Activated naive CD4-positive, alpha-beta T cell treated with anti-CD3 and anti-CD28 coated beads, Interleukin-2, amount 50 U/mL, for 72 hours (primary cell): ENCODE measurements around the gene MRO. TPM values are rescaled to one million over a fixed set of nuclear protein-coding genes. Genes with fewer than 3 reads are reported as not detected.
"Not testable (repeated sequence)": the region's sequence is repeated elsewhere in the genome, so short reads cannot be mapped to it uniquely, and the experiment has no call there.

Experiments used
- ATAC-seq, 2 donors: fragments of 150-1000 bp; cut with Tn5 transposase; 2 replicates each; pipeline ENCODE4 v1.10.0; 2021; ENCODE audit warnings: mild to moderate bottlenecking in 2 of 2, moderate library complexity in 2 of 2
- DNase-seq, 2 donors: peaks; one replicate each; pipeline ENCODE4 v3.0.0; 2021 to 2022; ENCODE audit warnings: low spot score in 2 of 2
- H3K27ac Mint-ChIP-seq, 2 donors: one replicate each; pipeline ENCODE4 v1.8.0; 2022; ENCODE audit warnings: mild to moderate bottlenecking in 2 of 2, mixed read lengths in 2 of 2
- H3K36me3 Mint-ChIP-seq, 2 donors: one replicate each; pipeline ENCODE4 v1.8.0; 2022; ENCODE audit warnings: mixed read lengths in 2 of 2
- H3K9me3 Mint-ChIP-seq, 2 donors: one replicate each; pipeline ENCODE4 v1.8.0; 2022; ENCODE audit warnings: mixed read lengths in 2 of 2
- total RNA-seq, 2 donors: library from RNA; stranded (reverse); gene quantifications; one replicate each; pipeline ENCODE4 v1.2.3, GENCODE V29; 2022

The MRO gene
- total RNA-seq, result not detected

- no peak within 1 kb of the TSS for H3K27ac Mint-ChIP-seq
- ATAC-seq, result peak; percentile 98 to 100
Observed at GRCh38 chr18:50819728-50820378, at the start of gene MRO. TSS of gene MRO (minus strand) at chr18:50820016. CDS start at chr18:50809400, 10,616 bp downstream.

DNA sequence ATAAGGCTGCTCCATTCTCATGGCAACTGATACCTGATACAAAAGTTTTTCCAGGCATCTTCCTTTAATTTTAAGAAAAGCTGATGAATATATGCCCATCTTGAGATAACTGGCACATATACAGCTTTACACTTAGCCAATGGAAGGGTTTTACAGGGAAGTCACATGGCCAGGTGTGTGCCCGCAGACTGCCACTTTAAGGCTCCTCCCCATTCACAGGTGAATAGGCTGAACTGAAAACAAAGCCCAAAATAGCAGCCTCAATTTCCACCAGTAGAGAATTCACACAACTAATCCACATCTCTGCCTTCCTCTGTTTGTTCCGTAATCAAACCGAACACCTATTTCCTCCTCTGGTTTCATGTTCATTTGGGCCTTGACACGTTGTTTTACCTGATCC is 49.3 kb upstream of the MRO start:
- H3K9me3 Mint-ChIP-seq, result no peaks in the 10 kb centered on the region
- DNase-seq (no peak), ATAC-seq (no peak)
- no peak overlapping the region for H3K27ac Mint-ChIP-seq
- no peaks in the 10 kb centered on the region for H3K36me3 Mint-ChIP-seq

More at GRCh38 chr18:50819728-50820378, at the start of gene MRO:
- Mint-ChIP-seq H3K9me3 (no peaks in the 10 kb centered on the region), H3K36me3 (no peaks in the 10 kb centered on the region)
- peak; percentile 75 to 77 for DNase-seq

- ATAC-seq, result no peak
- H3K9me3 Mint-ChIP-seq, result no peaks in the 10 kb centered on the region
- no peak for DNase-seq
- no peak overlapping the region for H3K27ac Mint-ChIP-seq
- H3K36me3 Mint-ChIP-seq, result no peaks in the 10 kb centered on the region
Observed at GRCh38 chr18:50866765-50867164, 46.9 kb upstream of the MRO start.

DNA sequence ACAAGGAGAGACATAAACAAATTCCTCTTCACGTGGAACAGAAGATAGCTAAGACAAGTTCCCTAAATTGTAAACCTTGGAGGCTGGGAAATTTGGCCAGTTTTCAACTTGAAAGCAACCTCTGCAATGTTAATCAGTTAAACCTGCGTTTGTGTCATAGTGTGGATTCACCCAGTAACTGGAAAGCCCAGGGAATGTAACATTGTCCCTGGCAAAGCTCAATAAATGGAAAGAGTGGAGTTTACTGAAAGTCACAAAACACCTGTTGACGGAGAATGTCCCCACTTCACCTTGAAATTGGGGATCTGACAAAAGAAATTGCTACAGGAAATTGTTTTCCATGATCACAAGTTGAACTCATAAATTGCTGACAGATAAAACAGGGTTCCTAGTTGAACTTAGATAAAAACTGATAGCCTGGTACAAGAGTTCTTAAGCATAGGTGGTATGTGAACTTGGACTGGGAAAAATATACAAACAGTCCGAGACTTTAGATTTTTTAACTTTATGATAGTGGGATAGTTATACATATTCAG is 44.1 kb upstream of the MRO start:
- ATAC-seq (no peak), DNase-seq (no peak)
- Mint-ChIP-seq H3K9me3 (no peaks in the 10 kb centered on the region), H3K27ac (no peak overlapping the region), H3K36me3 (no peaks in the 10 kb centered on the region)

DNA sequence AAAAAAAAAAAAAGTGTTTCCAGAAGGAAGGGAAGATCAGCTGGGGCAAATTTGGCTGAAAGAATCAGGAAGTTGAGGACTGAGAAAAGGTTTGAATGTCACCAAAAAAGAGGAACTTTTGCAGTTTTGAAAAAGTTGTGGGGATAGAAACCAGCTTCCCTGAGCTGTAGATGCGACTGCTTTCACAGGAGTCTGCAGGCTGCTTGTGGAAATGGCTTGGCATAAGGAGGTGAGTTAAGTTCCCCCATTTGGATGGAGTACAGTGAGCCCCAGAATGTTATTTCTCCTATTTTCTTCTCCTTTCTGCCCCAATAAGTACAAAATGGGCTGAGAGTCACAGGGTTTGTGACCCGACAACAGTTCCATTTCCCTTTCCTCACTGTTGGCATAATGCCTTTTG is 42.6 kb upstream of the MRO start:
- DNase-seq, result no peak
- ATAC-seq, result no peak
- H3K36me3 Mint-ChIP-seq, result no peaks in the 10 kb centered on the region
- no peaks in the 10 kb centered on the region for H3K9me3 Mint-ChIP-seq
- H3K27ac Mint-ChIP-seq, result no peak overlapping the region

DNA sequence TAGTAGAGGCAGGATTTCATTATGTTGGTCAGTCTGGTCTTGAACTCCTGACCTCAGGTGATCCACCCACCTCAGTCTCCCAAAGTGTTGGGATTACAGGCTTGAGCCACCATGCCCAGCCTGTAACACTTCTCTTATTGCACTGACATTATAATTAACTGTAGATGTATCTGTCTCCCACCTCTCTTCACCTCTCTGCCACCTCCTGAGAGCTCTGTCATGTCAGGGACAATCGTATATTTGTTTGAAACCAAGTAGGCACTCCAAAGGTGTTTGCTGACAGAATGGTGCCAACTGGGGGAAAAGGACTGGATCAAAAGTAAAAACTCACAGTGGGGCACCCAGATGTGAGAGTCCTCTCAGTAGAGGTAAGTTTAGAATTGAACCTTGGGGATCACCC is 41.8 kb upstream of the MRO start:
- Mint-ChIP-seq H3K9me3 (no peaks in the 10 kb centered on the region), H3K27ac (no peak overlapping the region), H3K36me3 (no peaks in the 10 kb centered on the region)
- DNase-seq, result no peak
- ATAC-seq, result no peak

DNA sequence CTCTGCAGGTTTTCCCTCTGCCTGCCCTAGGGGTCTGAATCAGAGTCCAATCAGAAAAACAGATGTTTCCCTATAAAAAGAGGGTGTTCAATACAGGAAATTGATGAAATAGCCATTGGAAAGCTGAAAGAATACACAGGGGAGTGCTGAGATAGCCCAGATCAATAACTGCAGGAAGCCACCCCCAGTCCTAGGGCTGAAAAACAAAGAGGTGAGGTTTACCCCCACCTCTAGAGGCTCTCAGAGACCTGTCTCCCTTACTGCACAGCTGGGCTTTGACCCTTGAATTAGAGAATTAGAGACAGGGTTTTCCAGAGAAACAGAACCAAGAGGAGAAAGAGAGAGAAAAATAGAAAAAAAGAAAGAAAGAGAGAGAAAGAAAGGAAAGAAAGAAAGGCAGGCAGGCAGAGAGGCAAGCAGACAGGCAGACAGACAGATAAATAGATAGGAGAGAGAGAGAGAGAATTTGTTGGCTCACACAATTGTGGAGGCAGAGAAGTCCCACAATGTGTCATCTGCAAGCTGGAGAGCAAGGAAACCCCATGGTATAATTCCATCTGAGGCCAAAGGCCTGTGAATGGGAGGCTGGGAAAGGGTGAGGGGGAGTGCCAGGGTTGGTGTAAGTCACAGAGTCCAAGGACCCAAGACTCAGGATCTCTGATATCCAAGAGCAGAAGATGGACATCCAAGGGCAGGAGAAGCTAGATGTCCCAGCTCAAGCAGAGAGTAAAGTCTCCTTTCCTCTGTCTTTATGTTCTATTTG is 40.2 kb upstream of the MRO start:
- no peak for ATAC-seq
- no peak for DNase-seq
- Mint-ChIP-seq H3K27ac (peak overlapping the region in 1 of 2 donors; percentile 73), H3K9me3 (no peaks in the 10 kb centered on the region), H3K36me3 (no peaks in the 10 kb centered on the region)

- DNase-seq (no peak), ATAC-seq (no peak)
- H3K36me3 Mint-ChIP-seq, result peaks cover 3 to 8% of the 10 kb centered on the region in 2 donors
- H3K9me3 Mint-ChIP-seq, result peaks cover 2 to 9% of the 10 kb centered on the region in 2 donors
- H3K27ac Mint-ChIP-seq, result peak overlapping the region in 1 of 2 donors; percentile 37
Observed at GRCh38 chr18:50857694-50858093, 37.9 kb upstream of the MRO start.

- peak overlapping the region in 1 of 2 donors; percentile 37 for H3K27ac Mint-ChIP-seq
- H3K9me3 Mint-ChIP-seq, DNase-seq, H3K36me3 Mint-ChIP-seq, ATAC-seq: not testable (repeated sequence)
Observed at GRCh38 chr18:50857166-50857565, 37.4 kb upstream of the MRO start.

DNA sequence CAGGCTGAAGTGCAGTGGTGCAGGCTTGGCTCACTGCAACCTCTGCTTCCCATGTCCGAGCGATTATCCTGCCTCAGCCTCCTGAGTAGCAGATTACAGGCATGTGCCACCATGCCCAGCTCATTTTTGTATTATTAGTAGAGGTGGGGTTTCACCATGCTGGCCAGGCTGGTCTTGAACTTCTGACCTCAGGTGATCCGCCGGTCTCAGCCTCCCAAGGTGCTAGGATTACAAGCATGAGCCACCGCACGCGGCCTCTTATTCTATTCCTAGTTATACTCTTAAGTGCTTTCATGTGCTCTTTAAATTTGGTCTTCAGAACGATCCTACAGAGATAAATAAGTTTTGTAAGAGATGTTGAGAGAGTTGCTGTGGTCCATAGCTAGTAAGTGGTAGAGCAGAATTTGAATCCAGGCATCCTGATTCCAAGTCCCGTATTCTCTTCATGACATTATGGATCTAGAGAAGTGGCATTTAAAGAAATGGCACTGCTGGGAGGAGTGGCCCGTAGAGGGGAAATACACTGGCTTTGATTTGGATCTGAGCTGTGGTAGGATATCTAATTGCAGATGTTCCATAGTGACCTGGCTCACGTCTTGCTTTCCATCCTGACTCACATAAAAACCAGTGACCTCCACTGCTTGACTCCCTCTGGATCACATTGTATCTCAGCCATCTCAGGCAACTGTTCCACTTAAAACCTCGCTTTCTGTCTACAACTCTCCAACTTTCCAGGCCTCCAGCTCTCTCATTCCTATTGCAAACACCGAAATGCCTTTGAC is 36.4 kb upstream of the MRO start:
- Mint-ChIP-seq H3K9me3 (peaks cover 6 to 9% of the 10 kb centered on the region in 2 donors), H3K27ac (no peak overlapping the region), H3K36me3 (peaks cover 6 to 8% of the 10 kb centered on the region in 2 donors)
- DNase-seq (no peak), ATAC-seq (no peak)

- Mint-ChIP-seq H3K27ac (no peak overlapping the region), H3K9me3 (peaks cover 6 to 9% of the 10 kb centered on the region in 2 donors), H3K36me3 (peaks cover 6 to 8% of the 10 kb centered on the region in 2 donors)
- no peak for DNase-seq
- no peak for ATAC-seq
Observed at GRCh38 chr18:50853863-50854271, 34.1 kb upstream of the MRO start.

DNA sequence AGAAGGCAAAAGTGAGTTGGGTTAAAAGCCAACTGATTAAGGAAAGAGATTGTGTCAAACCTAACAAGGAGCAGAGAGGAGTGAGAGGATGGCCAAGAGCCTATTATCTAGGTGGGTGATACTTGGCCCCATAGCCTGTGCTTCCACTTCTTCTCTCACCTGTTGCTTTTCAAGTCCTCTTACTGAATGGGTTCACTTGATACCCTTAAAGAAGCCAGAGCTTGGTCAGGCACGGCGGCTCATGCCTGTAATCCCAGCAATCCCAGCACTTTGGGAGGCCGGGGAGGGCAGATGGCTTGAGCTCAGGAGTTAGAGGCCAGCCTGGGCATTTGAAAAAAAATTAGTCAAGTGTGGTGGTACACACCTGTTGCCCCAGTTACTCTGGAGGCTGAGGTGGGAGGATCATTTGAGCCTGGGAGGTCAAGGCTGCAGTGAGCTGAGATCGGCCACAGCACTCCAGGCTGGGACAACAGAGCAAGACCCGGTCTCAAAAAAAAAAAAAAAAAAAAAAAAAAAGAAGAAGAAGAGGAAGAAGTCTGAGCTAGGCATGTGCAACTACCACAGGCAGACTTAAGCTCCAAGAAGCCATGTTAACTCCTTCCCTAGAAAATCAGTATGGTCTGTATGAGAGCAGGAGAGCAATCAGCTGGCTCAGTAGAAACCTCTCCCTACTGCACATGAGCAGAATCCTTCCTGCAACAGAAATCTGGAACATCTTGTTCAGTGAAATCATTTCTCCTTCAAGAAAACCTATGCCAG is 30.7 kb upstream of the MRO start:
- ATAC-seq, result no peak
- peaks cover 6 to 9% of the 10 kb centered on the region in 2 donors for H3K9me3 Mint-ChIP-seq
- H3K36me3 Mint-ChIP-seq, result peaks cover 6 to 8% of the 10 kb centered on the region in 2 donors

GRCh38 chr18:50849419-50849821 is 29.6 kb upstream of the MRO start:
- DNase-seq, result no peak
- peaks cover 6 to 7% of the 10 kb centered on the region in 2 donors for H3K36me3 Mint-ChIP-seq
- H3K9me3 Mint-ChIP-seq, result peaks cover 6 to 7% of the 10 kb centered on the region in 2 donors
- no peak for ATAC-seq
- no peak overlapping the region for H3K27ac Mint-ChIP-seq

More for the DNA sequence above, 30.7 kb upstream of the MRO start:
- H3K27ac Mint-ChIP-seq, result no peak overlapping the region
- DNase-seq, result no peak

- ATAC-seq (no peak), DNase-seq (no peak)
Observed at GRCh38 chr18:50848991-50849390, 29.2 kb upstream of the MRO start.

DNA sequence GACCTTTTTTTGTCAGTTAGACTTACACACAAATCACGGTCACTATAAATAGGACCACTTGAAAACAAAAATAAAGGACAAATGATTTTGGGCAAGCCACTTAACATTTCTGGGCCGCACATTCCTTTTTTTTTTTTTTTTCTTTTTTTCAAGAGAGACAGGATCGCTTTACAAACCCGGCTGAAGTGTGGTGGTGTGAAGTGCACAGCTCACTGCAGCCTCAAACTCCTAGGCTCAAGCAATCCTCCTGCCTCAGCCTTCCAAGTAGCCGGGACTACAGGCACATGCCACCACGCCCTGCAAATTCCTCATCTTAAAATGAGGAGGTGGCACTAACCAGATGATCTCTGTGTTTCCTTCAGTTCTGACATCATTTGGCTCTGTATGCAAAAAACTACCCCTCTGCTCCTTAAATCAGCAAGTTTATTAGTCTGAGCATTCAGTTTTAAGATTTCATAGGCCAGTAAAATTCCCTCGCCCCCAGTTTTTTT is 28.3 kb upstream of the MRO start:
- peaks cover 0 to 6% of the 10 kb centered on the region in 2 donors for H3K9me3 Mint-ChIP-seq
- no peak for ATAC-seq
- H3K27ac Mint-ChIP-seq, result no peak overlapping the region
- DNase-seq, result no peak
- H3K36me3 Mint-ChIP-seq, result peaks cover 0 to 6% of the 10 kb centered on the region in 2 donors

More at GRCh38 chr18:50848991-50849390, 29.2 kb upstream of the MRO start:
- no peak overlapping the region for H3K27ac Mint-ChIP-seq
- H3K9me3 Mint-ChIP-seq, result peaks cover 3 to 6% of the 10 kb centered on the region in 2 donors
- H3K36me3 Mint-ChIP-seq, result peaks cover 3 to 6% of the 10 kb centered on the region in 2 donors

DNA sequence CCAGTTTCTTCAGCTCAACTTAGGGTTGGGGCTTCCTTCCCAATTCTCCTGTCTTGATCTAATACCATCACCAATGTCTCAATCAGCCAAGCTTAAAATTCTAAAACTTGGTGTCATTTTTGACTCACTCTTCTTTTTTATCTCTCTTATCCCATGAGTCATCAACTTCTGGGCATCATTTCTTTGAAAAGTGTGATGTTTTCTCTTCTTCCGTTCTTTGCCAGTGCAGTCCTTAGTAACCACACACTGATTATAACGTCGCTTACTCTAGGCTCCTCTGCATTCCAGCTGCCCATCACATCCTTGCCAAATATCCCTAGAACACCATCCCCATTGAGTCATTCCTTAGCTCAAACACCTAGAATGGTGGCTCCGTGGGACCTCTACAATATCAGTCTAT is 27.4 kb upstream of the MRO start:
- H3K9me3 Mint-ChIP-seq, result no peaks in the 10 kb centered on the region

More for the DNA sequence above, 27.4 kb upstream of the MRO start:
- H3K27ac Mint-ChIP-seq, result no peak overlapping the region
- no peak for DNase-seq
- no peaks in the 10 kb centered on the region for H3K36me3 Mint-ChIP-seq
- ATAC-seq, result peak; percentile 22 to 31
